ENCODE results near the gene AXDND1. TPM values are rescaled to one million over a fixed set of nuclear protein-coding genes. Genes with fewer than 3 reads are reported as not detected.

The AXDND1 gene, protein sequence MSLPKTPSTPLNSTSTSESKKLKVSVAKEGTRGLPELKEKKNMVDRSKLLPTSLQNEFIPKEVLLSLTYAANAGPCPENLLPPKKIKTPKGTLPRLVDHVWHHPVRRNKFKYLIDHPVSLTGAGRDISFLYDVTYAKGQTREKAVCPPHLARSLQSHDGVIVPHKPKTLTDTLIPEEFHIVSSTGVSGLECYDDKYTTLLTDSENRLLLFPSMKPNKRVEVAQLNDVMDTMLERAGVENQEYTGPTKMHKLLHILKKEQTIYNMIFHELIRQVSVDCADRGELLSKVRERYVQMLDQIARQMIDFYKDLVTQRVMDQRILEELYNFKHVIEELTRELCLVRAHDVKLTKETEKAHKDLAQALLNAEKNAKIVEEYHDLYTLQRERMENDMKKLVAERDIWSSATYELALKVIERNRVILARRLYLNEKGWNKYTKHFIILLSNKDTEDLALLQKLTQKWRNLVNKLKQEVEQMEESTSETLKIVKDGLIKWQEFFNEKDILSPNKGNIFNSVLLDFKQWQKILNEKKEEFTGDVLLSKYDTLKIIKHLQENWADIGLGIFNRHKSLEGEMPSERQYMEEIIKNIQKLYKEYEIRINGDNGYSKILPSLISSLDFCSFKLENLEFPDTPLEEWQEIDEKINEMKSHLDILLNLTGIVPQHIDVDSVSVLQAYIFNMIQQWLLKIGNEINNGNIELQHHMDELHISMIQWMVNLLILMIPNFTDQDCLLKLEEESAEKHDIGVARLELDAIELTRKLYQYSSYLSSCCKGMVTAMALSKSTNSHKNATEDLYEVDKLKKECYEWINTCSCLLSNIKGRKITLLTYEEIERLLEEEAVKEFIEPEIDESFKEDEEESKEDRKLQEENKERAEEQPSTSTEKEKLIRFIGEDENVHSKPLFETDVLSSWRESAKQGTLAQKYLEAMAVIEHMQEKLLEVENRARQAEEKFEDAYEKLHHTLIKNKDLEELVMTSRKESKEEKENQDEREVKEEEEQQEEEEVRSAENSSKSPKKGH
- total RNA-seq: 0.37 and 0.78 TPM in 2 replicates

DNA sequence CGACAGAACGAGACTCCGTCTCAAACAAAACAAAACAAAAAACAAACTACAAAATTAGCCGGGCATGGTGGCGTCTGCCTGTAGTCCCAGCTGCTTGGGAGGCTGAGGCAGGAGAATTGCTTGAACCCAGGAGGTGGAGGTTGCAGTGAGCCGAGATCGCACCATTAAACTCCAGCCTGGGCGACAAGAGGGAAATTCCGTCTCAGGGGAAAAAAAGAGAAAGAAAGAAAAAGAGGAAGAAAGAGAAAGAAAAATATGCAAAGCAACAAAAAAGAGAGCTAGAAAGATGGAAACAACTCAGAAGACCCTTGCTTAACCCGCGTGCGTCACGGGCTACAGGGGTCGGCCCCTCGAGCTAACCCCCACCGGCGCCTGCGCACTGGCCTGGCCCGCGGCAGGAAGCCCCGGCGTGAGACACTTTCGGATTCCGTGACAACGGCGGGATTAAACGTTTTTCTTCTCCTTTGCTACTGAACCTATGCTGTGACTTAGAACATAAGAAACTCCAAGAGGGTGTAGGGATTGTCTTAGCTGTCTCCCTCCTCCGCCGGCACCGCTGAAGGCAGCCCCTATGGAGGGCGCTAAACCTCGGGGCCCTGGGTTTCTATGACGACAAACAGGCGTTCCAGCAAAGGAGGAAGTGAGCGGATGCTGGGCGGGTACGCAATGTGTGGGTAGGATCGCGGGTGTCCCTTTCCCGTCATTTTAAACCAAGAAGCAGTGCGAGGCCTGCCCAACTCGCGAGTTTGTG lies at the start of gene AXDND1:
Gene AXDND1 (plus strand): TSS at position 630 of the 751 bp plus-strand sequence. CDS start 539 bp downstream, outside the sequence.

DNA sequence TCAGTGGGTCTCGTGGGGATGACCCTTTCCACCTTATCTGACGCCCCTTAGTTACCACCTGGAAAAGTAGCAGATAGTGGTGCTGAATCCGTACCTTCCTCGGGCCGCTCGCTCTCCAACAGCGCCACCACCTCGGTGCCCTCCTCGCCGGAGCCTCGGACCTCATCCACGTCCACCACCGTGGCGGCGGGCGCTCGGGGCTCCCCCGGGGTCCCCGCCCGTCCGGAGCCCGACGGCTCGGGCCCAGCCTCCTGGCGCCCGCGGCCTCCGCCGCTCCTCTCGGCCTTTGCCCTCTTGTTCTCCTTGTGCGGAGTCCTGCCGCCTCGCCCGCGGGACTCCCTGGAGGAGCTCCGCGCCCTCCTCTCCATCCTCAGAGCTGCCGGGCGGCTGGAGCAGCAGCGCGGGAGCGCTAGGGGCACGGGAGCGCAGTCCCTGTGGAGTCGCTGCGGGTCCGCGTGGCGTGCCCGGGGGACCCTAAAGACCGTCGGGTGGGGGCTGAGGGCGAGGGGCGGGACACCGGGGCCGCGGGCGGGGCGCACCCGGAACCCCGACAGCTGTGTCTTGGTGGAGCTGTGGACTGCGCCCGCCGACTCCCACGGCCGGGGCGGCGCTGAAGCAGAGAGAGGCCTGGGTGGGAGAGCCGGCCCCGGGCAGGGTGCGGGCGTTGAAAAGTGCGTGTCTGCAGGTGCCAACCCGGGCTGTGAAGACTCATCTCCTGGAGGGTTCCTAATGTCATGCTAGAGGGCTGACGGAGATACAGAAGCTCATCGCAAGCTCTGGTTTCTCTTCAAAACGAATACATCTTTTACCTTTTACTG lies 209.9 kb downstream of the AXDND1 start, which contains the start of gene NPHS2:
Gene NPHS2 (minus strand): TSS at position 452 of the 818 bp plus-strand sequence. CDS start 84 bp downstream, at position 368.

DNA sequence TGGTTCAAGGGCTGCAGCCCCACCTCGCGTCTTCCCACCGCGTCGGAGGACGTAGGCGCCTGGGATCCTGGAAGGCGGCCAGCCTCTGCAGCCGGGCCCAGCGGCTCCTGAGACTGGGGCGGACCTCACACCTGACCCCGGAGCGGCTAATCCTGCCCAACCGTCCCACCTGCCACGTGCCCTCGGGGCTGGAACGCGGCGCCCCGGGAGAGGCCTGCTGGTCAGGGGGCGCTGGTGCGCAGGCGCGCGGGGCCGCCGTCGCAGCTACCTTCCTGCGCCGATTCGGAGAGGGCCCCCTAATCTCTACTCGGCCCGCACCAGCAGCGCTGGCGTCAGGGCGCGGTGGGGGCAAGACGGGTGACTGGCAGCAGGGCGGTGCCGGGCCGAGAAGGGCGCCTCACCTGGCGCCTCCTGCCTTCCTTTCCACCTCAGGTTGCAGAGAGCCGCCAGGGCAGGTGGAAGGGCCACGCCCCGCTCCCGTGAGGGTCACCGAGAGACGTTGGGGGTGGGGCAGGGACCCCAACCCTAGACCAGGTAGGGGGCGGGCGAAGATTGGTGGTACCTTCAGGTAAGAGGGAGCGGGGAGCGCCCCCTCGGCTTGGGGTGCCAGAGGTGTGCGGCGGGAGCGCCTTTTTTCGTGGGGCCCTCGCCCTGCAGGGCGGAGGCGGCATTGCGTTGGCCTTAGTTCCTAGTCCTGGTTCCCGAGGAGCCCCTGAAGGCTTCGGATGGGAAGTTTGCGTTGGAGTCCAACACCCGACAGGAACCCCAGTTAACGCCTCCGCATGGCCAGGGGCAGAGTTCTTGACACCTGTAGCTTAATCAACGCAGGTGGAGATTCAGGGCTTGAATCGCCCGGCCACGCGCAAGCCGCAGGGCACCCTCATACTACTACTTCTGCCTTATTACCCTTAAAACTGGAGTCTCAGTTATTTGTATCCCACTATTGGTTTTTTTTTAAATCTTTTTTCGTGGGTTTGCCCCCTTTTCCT lies 226.1 kb downstream of the AXDND1 start, which contains the start of gene TDRD5:
Gene TDRD5 (plus strand): TSS at position 241 of the 989 bp plus-strand sequence. CDS start 784 bp downstream, outside the sequence.

Small RNA genes lying within 50 kb of the gene (small RNA-seq; reads per million reads assigned to genes)
- gene MEF2AP1: not detected
- gene RNU5F-2P: not detected

Other genes with a start within 250 kb of the AXDND1 start
- gene ABL2, start 136.3 kb upstream of the AXDND1 start, total RNA-seq: 97.0 and 121 TPM in 2 replicates
- gene SOAT1, start 72.2 kb upstream of the AXDND1 start, total RNA-seq: 32.0 and 33.2 TPM in 2 replicates
- gene NPHS2, start 210.0 kb downstream of the AXDND1 start, total RNA-seq: not detected in 2 replicates
- gene TDRD5, start 225.9 kb downstream of the AXDND1 start, total RNA-seq: not detected in 2 replicates